HepG2 (cell line): ENCODE measurements around the gene TMEM220.

ENCODE experiments used
- ATF3 ChIP-seq: sonication (generic); formaldehyde crosslinking; IDR thresholded peaks from 2 replicates; pipeline ENCODE4 v1.4.0; 2020; ENCODE audit warnings: missing genetic modification reagents
- EP300 ChIP-seq, 3 experiments: sonication (generic) in 1 of 3; formaldehyde crosslinking in 1 of 3; IDR thresholded peaks; 2 replicates each; pipeline versions ENCODE4 v1.5.1 to v1.6.1; 2011 to 2020; ENCODE audit warnings: low read depth in 2 of 3, low read length in 2 of 3, borderline replicate concordance in 1 of 3, improper control_type of control experiment in 1 of 3, mild to moderate bottlenecking in 1 of 3, missing genetic modification reagents in 1 of 3, moderate library complexity in 1 of 3
- FOSL1 ChIP-seq: sonication (generic); formaldehyde crosslinking; IDR thresholded peaks from 2 replicates; pipeline ENCODE4 v1.9.0; 2021; ENCODE audit warnings: missing genetic modification reagents, borderline replicate concordance
- NR2C2 ChIP-seq: sonication (generic); formaldehyde crosslinking; IDR thresholded peaks from 2 replicates; pipeline ENCODE4 v1.4.0; 2020; ENCODE audit warnings: missing genetic modification reagents, mild to moderate bottlenecking, moderate library complexity, borderline replicate concordance
- POLR2A ChIP-seq, 2 experiments: IDR thresholded peaks; 2 replicates each; pipeline ENCODE4 v1.6.1; 2011; ENCODE audit warnings: low read depth in 2 of 2, low read length in 2 of 2, mild to moderate bottlenecking in 1 of 2, moderate library complexity in 1 of 2; ENCODE audit not compliant: insufficient read depth in 1 of 2
- TF ChIP-seq, protein P1 (sequence below): sonication (generic); formaldehyde crosslinking; IDR thresholded peaks from 2 replicates; pipeline ENCODE4 v1.8.0; 2022; ENCODE audit warnings: mild to moderate bottlenecking, missing genetic modification reagents, borderline replicate concordance
- TF ChIP-seq, protein P2 (sequence below): sonication (generic); formaldehyde crosslinking; IDR thresholded peaks from 2 replicates; pipeline ENCODE4 v1.9.0; 2021; ENCODE audit warnings: missing genetic modification reagents, mild to moderate bottlenecking, borderline replicate concordance
- TF ChIP-seq, protein P3 (sequence below): sonication (generic); formaldehyde crosslinking; IDR thresholded peaks from 2 replicates; pipeline ENCODE4 v1.5.0; 2020; ENCODE audit warnings: mild to moderate bottlenecking, missing genetic modification reagents, moderate library complexity

DNA sequence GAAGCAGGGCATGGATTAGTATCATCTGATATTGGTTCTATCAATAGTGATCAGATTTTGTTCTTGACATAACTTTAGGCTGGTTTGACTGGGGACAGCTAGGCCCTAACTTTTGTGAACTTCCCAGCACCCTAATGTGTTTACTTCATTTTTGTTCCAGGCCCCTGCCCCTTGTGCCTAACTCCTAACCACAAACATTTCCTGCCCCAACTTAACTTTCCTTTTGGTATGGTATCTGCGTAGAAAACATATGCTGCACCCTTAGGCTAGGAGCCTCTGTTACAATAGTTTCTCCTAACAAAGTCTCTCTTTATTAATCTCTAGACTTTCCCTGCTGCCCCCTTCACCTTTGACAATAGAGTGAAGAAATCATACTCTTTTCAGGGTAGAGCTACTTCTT is 30.0 kb downstream of the TMEM220 start:
- TF ChIP-seq, protein P1, sequence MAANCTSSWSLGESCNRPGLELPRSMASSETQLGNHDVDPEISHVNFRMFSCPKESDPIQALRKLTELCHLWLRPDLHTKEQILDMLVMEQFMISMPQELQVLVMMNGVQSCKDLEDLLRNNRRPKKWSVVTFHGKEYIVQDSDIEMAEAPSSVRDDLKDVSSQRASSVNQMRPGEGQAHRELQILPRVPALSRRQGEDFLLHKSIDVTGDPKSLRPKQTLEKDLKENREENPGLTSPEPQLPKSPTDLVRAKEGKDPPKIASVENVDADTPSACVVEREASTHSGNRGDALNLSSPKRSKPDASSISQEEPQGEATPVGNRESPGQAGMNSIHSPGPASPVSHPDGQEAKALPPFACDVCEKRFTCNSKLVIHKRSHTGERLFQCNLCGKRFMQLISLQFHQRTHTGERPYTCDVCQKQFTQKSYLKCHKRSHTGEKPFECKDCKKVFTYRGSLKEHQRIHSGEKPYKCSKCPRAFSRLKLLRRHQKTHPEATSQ = no peak
- TF ChIP-seq, protein P2, sequence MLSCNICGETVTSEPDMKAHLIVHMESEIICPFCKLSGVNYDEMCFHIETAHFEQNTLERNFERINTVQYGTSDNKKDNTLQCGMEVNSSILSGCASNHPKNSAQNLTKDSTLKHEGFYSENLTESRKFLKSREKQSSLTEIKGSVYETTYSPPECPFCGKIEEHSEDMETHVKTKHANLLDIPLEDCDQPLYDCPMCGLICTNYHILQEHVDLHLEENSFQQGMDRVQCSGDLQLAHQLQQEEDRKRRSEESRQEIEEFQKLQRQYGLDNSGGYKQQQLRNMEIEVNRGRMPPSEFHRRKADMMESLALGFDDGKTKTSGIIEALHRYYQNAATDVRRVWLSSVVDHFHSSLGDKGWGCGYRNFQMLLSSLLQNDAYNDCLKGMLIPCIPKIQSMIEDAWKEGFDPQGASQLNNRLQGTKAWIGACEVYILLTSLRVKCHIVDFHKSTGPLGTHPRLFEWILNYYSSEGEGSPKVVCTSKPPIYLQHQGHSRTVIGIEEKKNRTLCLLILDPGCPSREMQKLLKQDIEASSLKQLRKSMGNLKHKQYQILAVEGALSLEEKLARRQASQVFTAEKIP (CRISPR knock-in tag) = no peak
- no peak for TF ChIP-seq ATF3 (CRISPR knock-in tag)
- no peak for TF ChIP-seq FOSL1 (CRISPR knock-in tag)
- TF ChIP-seq, protein P3, sequence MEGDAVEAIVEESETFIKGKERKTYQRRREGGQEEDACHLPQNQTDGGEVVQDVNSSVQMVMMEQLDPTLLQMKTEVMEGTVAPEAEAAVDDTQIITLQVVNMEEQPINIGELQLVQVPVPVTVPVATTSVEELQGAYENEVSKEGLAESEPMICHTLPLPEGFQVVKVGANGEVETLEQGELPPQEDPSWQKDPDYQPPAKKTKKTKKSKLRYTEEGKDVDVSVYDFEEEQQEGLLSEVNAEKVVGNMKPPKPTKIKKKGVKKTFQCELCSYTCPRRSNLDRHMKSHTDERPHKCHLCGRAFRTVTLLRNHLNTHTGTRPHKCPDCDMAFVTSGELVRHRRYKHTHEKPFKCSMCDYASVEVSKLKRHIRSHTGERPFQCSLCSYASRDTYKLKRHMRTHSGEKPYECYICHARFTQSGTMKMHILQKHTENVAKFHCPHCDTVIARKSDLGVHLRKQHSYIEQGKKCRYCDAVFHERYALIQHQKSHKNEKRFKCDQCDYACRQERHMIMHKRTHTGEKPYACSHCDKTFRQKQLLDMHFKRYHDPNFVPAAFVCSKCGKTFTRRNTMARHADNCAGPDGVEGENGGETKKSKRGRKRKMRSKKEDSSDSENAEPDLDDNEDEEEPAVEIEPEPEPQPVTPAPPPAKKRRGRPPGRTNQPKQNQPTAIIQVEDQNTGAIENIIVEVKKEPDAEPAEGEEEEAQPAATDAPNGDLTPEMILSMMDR (CRISPR knock-in tag) = no peak
- TF ChIP-seq EP300 (IDR thresholded peaks at IDR 0.05; ENCODE audit: low read depth in 2 of 2, low read length in 2 of 2) = no peak
- no peak for TF ChIP-seq EP300 (CRISPR knock-in tag; IDR thresholded peaks at IDR 0.05; ENCODE audit: borderline replicate concordance)
- TF ChIP-seq POLR2A (IDR thresholded peaks at IDR 0.05; ENCODE audit: insufficient read depth in 1 of 2, low read depth in 2 of 2, low read length in 2 of 2) = no peak
- TF ChIP-seq NR2C2 = no peak
